Skeletal muscle tissue (tissue), 4 donors: ENCODE measurements around the gene PTPN9. TPM values are rescaled to one million over a fixed set of nuclear protein-coding genes. Genes with fewer than 3 reads are reported as not detected.
A peak's percentile ranks its signal among the peaks of the same experiment; 100 is the strongest.

Experiments used
- H3K27ac ChIP-seq: one replicate; pipeline ENCODE4 v1.7.0; 2013; ENCODE audit warnings: mild to moderate bottlenecking, low read depth, low read length, inconsistent platforms
- H3K27me3 ChIP-seq, 3 donors: one replicate each; pipeline ENCODE4 v1.7.0; 2013; ENCODE audit warnings: low read length in 3 of 3; ENCODE audit not compliant: control insufficient read depth in 3 of 3, insufficient read depth in 3 of 3
- H3K36me3 ChIP-seq, 3 donors: one replicate each; pipeline ENCODE4 v1.7.0; 2013; ENCODE audit warnings: low read length in 3 of 3; ENCODE audit not compliant: control insufficient read depth in 3 of 3, insufficient read depth in 3 of 3
- H3K4me1 ChIP-seq, 3 donors: one replicate each; pipeline ENCODE4 v1.7.0; 2013; ENCODE audit warnings: low read length in 3 of 3, mild to moderate bottlenecking in 3 of 3; ENCODE audit not compliant: control insufficient read depth in 3 of 3, insufficient read depth in 3 of 3
- H3K4me3 ChIP-seq, 3 donors: one replicate each; pipeline ENCODE4 v1.7.0; 2013; ENCODE audit warnings: low read length in 3 of 3
- H3K9ac ChIP-seq, 3 donors: one replicate each; pipeline ENCODE4 v1.7.0; 2013; ENCODE audit warnings: low read length in 3 of 3, mild to moderate bottlenecking in 3 of 3, moderate library complexity in 2 of 3, low read depth in 1 of 3
- H3K9me3 ChIP-seq, 3 donors: one replicate each; pipeline ENCODE4 v1.7.0; 2013; ENCODE audit warnings: low read length in 3 of 3; ENCODE audit not compliant: control insufficient read depth in 3 of 3
- total RNA-seq: library from RNA; depleted of rRNA; stranded (reverse); fragments of >200 nt; gene quantifications from one replicate; pipeline ENCODE4 v1.2.3, GENCODE V29; 2014
- donor health status: Osteomylitis.

The PTPN9 gene
- total RNA-seq = 11.5 TPM

GRCh38 chr15:75578948-75579920, at the start of gene PTPN9:
Gene PTPN9 (minus strand): TSS chr15:75579315. CDS start chr15:75578776, 539 bp downstream.
- Histone ChIP-seq H3K4me1 (peaks cover 14 to 17% (median 14%) of the 10 kb centered on the region in 3 donors), H3K36me3 (no peaks in the 10 kb centered on the region), H3K27ac (peak within 1 kb of the TSS; percentile 69), H3K27me3 (no peaks in the 10 kb centered on the region), H3K4me3 (peak within 1 kb of the TSS; percentile 78 to 84 (median 82)), H3K9ac (peak within 1 kb of the TSS; percentile 78 to 89 (median 80)), H3K9me3 (no peaks in the 10 kb centered on the region)

DNA sequence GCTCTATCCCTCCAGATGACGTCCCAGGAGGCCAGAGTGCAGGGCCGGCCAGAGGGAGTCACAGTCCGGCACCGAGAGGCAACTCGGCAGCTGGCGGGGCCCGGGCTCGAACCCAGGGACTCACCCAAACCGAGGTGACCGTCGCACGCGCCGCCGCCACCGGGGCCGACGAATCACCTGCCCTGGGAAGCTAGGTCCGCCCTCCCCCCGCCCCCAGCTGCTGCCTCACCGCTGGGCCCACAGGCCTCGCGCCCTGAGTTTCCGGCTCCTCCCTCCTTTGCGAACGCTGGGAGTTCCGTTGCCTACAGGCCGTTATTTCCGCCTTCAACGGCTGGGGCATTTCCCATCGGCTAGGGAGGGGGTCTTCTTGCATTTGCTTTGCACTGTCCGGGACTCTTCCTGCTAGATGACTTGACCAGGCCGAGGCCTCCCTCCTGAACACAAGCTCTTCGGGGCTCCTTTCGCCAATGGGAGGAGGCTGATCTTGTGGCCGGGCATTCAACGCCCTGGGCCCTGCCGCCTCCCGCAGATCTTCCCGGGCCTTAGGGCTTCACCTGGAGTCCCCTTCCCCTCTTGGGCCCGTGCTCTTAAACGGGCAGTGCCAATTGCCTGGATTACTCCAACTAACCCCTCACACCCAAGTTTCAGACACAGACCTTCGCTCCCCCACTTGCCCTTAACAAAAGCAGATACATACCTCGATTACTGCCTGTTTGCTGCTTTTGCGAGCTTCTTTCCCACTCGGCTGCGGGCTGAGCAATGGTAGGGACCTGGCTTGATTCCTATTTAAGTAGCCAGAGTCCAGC, 46.6 kb upstream of the PTPN9 start, which contains the start of gene SNUPN:
TSS of gene SNUPN (minus strand) at position 184 of the 806 bp plus-strand sequence. CDS start 4,674 bp downstream, outside the sequence.
- peak within 1 kb of the TSS; percentile 90 to 96 (median 93) for H3K4me3 ChIP-seq
- no peaks in the 10 kb centered on the region for H3K9me3 ChIP-seq
- peak within 1 kb of the TSS; percentile 94 to 98 (median 97) for H3K9ac ChIP-seq
- H3K27ac ChIP-seq = peak within 1 kb of the TSS; percentile 93
- H3K27me3 ChIP-seq = no peaks in the 10 kb centered on the region
- H3K4me1 ChIP-seq = peaks cover 2 to 9% (median 7%) of the 10 kb centered on the region in 3 donors
- no peaks in the 10 kb centered on the region for H3K36me3 ChIP-seq

DNA sequence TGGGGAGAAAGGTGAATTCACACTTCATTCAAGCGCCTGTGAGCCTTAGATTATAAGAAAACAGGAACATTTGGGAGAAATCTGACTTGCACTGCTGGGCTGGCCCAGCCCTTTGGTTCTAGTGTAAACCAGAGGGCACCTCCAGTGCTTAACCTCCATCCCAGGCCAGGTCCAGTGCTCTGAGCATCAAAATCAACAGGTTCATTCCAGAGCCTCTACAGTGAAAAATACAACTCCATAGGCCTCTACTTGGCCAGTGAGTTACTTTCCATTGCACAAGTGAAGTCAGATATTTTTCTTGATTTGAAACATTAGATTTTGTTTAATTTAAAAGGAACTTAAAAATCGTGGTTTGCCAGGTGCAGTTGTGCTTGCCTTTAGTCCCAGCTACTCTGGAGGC, 43.4 kb upstream of the PTPN9 start:
- H3K27ac ChIP-seq = no peak overlapping the region
- peaks cover 13 to 22% (median 18%) of the 10 kb centered on the region in 3 donors for H3K36me3 ChIP-seq
- H3K27me3 ChIP-seq = no peaks in the 10 kb centered on the region
- peaks cover 7 to 12% (median 9%) of the 10 kb centered on the region in 3 donors for H3K4me1 ChIP-seq
- H3K4me3 ChIP-seq = no peak overlapping the region
- H3K9me3 ChIP-seq = no peaks in the 10 kb centered on the region
- no peak overlapping the region for H3K9ac ChIP-seq

- peaks cover 26 to 35% (median 33%) of the 10 kb centered on the region in 3 donors for H3K36me3 ChIP-seq
- H3K27ac ChIP-seq = peak overlapping the region; percentile 50
- H3K9ac ChIP-seq = peak overlapping the region in 1 of 3 donors; percentile 34
- no peaks in the 10 kb centered on the region for H3K27me3 ChIP-seq
- peak overlapping the region in 1 of 3 donors; percentile 56 for H3K4me3 ChIP-seq
- H3K9me3 ChIP-seq = no peaks in the 10 kb centered on the region
- H3K4me1 ChIP-seq = peaks cover 4 to 8% (median 7%) of the 10 kb centered on the region in 3 donors
Measured at GRCh38 chr15:75620841-75621391, 41.8 kb upstream of the PTPN9 start.

- H3K4me1 ChIP-seq = peaks cover 3 to 7% (median 5%) of the 10 kb centered on the region in 3 donors
- H3K4me3 ChIP-seq = peak overlapping the region in 1 of 3 donors; percentile 56
- peaks cover 31 to 39% (median 37%) of the 10 kb centered on the region in 3 donors for H3K36me3 ChIP-seq
- H3K27me3 ChIP-seq = no peaks in the 10 kb centered on the region
- no peak overlapping the region for H3K9ac ChIP-seq
- no peaks in the 10 kb centered on the region for H3K9me3 ChIP-seq
- H3K27ac ChIP-seq = peak overlapping the region; percentile 50
Measured at GRCh38 chr15:75620058-75620820, 41.1 kb upstream of the PTPN9 start.

- Histone ChIP-seq H3K4me1 (peaks cover 3 to 7% (median 5%) of the 10 kb centered on the region in 3 donors), H3K9me3 (no peaks in the 10 kb centered on the region), H3K36me3 (peaks cover 45 to 63% (median 59%) of the 10 kb centered on the region in 3 donors), H3K9ac (no peak overlapping the region), H3K27me3 (no peaks in the 10 kb centered on the region), H3K4me3 (no peak overlapping the region), H3K27ac (no peak overlapping the region)
Measured at GRCh38 chr15:75616766-75617165, 37.7 kb upstream of the PTPN9 start.

- Histone ChIP-seq H3K4me3 (no peak overlapping the region), H3K27me3 (no peaks in the 10 kb centered on the region), H3K9me3 (no peaks in the 10 kb centered on the region), H3K27ac (no peak overlapping the region), H3K4me1 (no peaks in the 10 kb centered on the region), H3K9ac (no peak overlapping the region), H3K36me3 (peaks cover 48 to 53% (median 49%) of the 10 kb centered on the region in 3 donors)
Measured at GRCh38 chr15:75606711-75607699, 27.9 kb upstream of the PTPN9 start.

- Histone ChIP-seq H3K27ac (no peak overlapping the region), H3K9me3 (no peaks in the 10 kb centered on the region), H3K36me3 (peaks cover 49 to 55% (median 50%) of the 10 kb centered on the region in 3 donors), H3K4me3 (no peak overlapping the region), H3K4me1 (no peaks in the 10 kb centered on the region), H3K9ac (no peak overlapping the region), H3K27me3 (no peaks in the 10 kb centered on the region)
Measured at GRCh38 chr15:75606026-75606425, 26.9 kb upstream of the PTPN9 start.
